DMS153 (cell line): ENCODE measurements around the gene AK1.
A peak's percentile ranks its signal among the peaks of the same experiment; 100 is the strongest.

ENCODE experiments used
- DNase-seq: peaks from one replicate; lab custom pipeline; 2025; lab: John Stamatoyannopoulos, UW

AK1 gene

DNA sequence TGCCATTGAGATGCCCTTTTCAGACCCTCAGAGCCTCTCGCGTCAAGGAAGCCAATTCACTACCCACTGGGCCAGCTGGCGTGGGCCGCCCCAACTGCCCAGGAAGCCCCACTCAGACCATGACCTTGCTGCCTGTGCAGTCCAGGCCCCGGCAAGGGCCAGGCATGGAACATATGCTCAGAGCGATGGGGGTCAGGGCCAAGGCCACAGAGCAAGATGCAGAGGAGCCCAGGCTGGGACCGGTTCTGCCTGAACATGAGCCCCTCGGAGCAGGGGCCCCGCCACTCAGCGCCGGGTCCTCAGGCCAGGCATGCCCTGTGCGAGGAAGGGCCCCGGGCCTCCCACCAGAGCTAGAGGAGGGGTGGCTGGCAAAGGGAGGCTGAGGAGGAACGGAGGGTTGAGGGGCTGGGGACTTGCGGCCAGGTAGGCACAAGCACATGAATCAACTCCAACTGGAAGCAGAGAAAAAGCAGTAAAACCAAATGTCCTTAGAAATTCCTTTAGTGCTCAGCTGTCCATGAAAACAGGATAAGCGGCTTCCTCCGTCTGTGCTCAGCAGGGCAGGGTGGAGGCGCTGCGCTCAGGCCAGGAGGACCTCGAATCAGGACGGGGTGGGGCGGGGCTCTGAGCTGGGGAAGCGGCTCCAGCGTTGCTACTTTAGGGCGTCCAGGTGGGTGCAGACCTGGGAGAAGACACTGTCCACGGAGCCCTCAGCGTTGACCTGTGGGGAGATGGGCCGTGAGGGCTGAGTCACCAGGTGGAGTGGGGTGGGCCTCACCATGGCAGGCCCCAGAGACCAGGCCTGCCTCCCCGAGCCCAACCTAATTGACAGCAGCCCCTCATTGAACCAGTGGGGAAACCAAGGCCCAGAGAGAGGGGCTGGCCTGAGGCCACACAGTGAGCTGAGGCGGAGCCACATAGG, 9.9 kb downstream of the AK1 start:
- DNase-seq = no peak

DNA sequence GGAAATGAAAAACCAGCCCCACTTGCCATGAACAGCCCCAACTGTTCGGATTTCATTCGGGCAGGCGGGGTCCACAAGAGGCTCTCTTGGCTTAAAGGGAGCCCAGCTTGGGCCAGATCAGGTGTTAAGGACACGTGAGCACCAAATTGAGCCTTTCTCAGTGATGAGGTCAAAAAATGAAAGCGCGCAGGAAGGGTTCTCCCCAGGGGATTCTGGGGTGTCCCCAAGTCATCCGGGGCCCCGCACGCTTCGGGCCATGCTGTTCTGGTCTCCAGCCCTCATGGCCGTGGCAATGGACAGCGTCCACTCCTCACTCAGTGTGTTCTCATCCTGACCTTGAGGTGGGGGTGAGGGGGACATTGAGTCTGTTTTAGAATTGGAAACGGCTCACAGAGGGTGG, 10.9 kb downstream of the AK1 start:
- DNase-seq = no peak

DNA sequence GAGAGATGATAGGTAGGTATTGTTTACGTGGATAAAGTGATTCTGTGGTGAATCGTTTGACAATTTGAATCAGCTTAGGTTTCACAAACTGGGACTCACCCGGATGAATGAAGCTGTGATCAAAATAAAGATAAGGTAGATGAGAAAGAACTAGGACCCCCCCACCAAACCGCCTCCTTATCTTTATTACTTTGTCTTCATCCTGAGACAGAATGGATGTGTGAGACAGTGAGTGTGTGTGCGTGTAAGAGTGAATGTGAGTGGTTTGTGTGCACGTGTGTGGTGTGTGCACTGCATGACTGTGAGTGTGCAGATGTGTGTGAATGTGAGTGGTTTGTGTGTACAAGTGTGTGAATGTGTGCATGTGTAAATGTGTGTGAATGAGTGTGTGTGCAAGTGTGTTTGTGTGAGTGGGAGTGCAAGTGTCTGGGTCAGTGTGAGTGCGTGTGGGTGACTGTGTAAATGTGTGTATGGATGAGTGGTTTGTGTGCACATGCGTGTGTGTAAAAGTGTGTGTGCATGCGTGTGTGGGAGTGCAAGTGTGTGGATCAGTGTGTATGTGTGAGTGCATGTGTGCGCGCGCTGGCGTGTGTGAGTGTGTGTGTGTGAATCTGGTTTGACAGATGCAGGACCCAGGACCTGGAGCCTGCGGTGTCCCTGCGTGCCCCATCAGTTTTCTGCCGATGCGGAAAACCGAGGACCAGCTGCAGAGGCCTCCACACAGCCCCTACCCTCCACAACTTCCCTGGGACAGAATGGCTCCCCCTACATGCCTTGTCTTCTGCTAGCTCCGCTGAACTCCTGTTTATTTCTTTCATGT, 11.6 kb downstream of the AK1 start:
- no peak for DNase-seq

DNA sequence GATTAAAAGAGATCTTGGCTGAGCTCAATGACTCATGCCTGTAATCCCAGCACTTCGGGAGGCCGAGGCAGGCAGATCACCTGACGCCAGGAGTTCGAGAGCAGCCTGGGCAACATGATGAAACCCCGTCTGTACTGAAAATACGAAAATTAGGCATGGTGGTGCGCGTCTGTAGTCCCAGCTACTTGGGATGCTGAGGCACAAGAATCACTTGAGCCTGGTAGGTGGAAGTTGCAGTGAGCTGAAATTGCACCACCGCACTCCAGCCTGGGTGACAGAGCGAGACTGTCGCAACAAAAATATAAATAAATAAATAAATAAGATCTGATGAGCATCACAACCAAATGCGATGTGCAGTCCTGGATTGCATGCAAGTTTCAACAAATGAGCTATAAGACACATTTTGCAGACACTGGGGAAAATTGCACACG, 14.3 kb downstream of the AK1 start:
- no peak for DNase-seq

DNA sequence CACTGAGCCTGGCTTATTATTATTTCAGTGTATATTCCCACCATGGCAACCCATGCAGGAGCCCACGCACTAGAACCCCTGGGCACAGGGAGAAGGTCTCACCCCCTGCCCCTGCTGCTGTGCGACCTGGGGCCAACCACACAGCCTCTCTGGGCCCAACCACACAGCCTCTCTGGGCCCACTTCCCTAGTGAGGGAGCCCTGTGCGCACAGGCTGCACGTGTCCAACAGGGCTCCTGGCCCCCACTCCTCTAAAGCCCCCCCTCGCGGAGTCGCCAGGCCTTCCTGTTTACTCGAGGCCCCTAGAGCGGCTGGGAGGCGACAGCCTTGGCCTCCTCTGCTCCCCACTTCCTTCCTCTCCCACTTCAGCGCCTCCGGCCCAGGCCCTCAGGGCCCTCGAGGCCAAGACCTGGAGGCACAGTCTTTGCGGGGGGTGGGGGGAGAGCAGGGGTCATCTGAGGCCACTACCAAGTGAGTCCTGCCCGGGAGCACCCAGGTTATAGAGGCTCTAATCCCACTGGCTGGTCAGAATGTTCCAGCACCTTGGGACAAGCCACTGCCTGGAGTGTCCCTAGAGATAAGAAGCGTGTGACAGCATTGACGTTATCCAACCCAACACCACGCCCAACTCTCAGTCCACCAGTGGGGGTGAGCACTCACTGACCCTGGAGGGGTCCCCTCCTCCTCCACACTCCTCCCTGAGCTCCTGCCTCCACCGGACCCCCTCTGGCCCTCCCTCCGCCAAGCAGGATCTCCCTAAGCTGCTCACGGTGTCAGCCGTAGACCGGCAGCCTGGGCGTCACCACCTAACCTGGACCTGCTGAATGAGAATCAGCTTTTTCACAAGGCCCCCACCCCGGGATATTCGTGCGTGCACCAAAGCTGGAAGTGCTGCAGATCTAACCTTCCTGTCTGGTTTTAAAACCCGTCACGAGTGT, 15.1 kb downstream of the AK1 start:
- DNase-seq = no peak

DNA sequence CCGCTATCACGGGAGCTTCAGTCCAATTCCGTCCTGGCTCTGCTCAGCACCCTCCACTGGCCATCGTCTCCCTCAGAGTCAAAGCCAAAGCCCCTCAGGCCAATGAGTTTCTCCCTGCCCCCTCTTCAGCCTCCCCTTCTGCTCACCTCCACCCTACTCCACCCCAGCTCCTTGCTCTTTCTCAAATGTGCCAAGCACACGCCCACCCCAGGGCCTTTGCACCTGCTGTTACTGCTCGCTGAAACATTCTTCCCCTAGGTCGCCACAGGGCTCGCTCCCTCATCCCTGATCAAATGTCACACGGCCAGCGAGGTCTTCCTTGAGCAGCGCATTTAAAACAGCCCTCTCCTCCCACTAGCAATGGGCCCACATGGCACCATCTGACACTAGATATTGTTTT, 16.7 kb downstream of the AK1 start:
- no peak for DNase-seq

DNA sequence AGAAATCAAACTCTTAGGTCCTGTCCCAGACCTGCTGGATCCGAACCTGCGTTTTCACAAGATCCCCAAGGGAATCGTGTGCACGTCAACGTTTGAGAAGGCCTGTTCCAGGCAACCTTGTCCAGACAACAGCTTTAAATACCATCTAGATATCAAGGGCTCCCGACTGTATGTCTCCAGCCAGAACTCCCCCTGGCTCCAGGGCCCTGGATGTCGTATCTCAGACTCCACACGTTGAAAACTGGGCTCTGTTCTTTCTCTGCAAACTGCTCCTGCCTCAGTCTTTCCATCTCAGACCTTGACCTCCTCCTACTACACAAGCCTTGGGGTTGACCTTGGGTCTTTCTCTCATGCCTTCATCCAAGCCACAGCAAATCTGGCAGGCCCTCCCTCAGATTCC, 17.2 kb downstream of the AK1 start:
- no peak for DNase-seq

DNA sequence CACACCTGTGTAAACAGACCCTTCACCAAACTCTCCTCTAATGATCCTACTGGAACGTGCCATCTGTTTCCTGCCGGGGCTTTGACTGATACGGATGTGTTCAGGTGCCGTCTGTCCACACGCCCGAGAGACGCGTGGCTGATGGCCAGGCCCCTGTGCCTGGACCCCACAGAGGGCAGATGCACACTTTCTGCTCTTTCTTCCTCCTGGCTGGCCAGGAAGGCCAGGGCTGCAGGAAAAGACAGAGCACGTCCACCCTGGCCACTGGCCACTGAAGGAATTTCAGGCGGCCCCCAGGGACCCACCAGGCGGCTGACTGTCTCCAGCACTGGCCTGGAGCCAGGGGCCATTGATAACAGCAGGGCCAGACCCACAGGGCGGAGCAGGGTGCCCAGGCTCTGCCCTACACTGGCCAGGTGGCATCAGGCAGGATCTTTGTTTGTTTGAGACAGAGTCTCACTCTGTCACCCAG, 19.4 kb downstream of the AK1 start:
- DNase-seq = peak; percentile 60

DNA sequence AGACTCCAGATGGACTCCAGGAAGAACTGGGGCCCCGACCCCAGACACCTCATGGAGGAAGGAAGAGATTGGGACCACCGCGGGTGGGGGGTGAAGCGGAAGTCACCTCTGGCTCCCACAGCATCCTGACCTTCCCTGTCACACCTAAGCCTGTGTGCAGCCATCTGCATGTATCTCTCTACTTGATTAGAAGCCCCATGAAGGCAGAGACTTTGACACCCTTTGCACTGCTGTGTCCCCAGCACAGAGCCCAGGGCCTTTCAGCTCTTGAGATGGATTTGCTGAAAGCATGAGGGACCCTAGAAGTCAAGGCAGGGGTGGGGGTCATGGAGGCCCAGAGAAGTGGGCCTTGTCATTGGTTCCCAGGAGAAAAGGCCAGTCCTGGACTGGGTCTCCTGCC, 20.2 kb downstream of the AK1 start:
- no peak for DNase-seq

DNA sequence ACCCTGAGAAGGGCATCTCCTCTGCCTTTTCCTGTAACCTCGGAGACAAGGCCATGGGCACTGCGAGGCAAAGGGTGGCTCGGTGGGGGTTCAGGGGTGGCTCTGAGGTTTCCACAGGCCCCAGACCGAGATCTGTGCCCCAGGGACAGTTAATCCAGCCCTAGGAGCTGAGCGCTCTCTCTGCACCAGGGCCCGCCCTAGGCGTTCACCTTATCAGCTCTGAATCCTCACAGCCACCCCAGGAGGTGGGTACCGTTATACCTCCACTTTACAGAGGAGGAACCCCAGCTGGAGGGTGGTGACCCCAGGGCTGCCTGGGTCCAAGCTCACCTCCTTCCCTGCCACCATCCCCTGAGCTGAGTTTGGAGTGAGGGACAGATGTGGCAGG, 20.8 kb downstream of the AK1 start:
- DNase-seq = no peak

DNA sequence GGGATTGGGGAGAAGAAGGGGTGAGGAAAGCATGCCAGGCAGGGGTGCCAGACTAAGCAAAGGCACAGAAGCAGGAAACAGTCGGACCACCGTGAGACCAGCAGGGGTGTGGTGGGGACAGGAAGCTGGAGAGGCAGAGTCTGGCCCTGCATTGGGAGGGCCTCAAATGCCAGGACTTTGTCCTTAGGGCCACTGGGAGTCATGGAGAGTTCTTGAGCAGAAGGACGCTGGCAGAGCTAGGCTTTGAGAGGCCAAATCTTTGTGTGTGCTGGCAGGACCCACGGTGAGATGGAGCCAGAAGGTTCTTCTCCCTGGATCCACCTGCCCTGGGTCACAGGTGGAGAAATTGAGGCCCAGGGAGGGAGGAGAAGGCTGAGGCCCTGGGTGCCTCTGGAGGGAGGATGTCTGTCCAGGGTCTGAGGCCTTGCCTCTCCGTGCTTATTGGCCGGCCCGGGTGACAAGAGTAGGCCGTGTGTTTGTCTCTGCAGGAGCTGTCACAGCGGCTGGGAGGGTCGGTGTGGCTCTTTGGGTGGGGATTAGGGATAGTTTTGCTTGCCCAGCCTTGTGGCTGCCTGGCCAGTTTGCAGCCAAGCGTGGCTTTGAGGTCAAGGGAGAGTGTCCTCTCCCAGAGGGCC, 21.3 kb downstream of the AK1 start:
- DNase-seq = no peak

DNA sequence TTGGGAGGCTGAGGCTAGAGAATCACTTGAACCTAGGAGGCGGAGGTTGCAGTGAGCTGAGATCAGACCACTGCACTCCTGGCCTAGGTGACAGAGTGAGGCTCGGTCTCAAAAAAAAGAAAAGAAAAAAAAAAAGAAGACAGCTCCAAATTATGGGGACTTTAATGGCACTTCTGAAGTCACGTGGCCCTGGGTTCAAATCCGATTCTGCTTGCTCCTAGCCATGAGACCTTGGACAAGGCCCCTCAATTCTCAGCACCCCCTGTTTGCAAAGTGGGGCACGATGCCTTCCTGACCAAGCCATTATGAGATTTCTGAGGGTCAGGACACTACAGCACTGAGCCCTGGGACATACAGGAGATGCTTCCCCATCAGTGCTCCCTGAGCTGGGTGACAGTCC, 22.0 kb downstream of the AK1 start:
- no peak for DNase-seq

DNA sequence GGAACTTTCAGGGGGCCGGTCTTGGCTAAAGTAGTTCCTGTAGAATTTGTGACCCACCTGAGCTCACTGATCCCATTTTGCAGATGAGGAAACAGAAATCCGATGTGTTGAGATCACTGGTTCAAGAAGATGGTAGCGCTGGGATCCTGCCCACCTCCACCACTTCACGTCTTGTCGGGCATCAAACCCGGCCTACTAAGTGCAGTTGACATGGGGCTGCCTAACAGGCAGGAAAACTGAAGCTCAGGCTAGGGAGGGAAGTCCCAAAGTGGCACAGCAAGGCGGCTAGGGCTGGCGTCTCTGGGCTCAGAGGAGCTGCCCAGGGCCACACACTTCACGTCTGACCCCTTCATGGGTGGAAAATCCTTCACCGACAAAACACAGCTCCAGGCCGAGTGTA, 22.5 kb downstream of the AK1 start:
- no peak for DNase-seq

DNA sequence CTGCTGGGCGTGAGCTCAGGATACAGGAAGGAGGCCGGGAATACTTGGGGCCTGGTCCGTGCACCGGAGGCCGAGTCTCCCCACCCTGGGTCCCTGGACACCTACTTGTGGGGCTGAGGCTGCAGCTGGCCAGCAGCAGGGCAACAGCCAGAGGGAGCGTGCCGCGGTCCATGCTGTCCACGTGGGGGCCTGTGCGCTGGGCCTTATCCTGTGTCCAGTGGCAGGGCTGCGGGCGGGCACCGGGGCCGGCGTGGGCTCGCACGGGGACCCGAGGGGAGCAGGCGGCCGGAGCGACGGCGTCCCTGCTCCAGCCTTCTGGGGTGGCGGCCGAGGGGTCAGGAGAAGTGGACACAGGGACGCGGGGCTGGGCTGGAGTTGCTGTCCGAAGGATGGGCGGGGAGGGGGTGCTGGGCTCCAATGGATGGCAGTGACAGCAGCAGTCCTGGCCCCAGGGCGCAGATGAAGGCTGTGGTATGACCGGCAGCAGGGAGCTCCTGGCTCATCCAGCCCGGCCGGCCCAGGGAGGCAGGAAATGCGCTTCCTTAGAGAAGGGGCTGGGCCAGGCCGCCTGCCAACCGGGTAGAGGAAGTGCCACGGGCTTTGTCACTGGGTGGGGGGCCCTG, 23.2 kb downstream of the AK1 start, which contains the start of gene ENG:
TSS of gene ENG (minus strand) at position 475 of the 623 bp plus-strand sequence. CDS start at position 172, 303 bp downstream.
- DNase-seq = peak; percentile 26

DNA sequence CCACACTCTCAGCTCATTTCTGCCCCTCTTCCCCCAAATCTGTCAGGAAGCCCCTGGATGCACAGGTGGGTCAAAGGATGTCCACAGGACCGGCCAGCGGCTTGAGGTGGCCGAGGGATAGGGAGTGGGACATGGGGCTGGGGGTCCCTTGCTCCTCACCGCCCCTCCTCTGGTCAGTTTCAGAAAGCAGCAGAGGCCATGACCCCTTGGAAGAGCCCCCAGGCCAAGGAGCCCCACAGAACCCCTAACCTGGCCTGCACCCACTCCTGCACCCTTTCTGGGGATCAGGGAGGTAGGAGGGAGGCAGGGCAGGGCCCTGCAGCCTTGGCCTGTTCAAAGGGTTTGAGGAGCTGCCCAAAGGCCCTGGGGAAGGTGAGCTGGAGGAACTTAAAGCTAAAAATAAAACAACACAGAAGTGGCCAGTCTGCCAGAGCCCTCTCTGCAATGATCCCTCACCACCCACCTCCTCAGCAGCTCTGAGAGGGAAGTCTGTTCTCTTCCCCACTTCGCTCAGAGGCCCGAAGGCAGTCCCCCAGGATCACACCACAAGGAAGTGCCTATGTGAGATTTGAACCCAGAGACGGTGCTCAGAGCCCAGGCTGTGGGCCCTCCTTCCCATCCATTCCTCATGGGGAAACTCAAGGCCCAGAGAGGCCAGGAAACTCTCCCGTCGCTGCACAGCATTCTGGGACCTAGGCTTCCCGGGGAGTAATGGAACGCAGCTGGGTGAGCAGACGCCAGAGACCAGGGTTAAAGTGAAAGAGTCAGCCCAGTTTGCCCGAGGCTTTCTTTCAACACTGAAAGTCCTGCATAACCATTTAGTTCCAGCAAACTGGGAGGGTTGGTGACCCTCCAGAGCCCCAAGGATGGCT, 23.9 kb downstream of the AK1 start:
- no peak for DNase-seq

DNA sequence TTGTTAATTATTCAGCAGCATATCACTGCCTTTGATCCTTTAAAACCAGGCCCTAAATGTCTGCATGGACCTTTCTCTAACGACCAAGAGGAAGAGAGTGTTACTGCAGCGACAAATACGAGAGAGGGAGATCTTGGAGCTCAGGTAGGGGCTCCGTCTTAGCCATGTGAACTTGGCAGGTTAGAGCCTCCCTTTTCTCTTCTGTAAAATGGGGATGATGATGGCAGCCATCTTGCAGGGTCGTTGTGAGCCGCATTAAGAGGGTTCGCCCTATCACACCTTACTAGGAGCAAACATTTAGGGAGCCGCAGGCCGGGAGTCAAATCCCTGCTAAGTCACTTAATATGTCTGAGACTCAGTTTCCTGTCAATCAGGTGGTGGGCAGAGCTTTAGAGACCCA, 24.6 kb downstream of the AK1 start:
- no peak for DNase-seq

DNA sequence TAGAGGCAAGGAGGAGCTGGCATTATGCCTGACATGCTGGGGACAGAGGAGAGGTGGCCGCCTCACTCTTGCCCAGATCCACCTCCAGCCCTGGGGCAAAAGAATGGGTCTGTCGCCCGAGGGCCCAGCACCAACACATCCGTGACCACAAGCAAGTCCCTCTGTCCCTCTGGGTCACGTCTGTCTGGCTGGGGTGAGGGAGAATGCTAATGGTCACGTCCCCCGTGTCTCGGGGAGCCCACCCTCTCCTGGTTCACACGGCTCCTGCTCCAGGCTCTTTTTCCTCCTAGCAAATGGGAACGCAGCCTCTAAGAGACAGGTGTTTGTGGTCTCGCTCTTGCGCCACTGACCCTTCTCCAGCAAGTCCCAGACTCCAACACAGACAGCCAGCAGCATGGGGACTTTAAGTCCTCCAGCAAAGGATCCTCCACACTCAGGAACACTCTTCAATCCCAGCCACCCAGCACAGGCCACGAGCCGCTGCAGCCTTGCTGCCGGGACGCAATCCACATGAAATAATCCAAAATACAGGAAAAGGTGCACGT, 27.1 kb downstream of the AK1 start:
- DNase-seq = no peak

DNA sequence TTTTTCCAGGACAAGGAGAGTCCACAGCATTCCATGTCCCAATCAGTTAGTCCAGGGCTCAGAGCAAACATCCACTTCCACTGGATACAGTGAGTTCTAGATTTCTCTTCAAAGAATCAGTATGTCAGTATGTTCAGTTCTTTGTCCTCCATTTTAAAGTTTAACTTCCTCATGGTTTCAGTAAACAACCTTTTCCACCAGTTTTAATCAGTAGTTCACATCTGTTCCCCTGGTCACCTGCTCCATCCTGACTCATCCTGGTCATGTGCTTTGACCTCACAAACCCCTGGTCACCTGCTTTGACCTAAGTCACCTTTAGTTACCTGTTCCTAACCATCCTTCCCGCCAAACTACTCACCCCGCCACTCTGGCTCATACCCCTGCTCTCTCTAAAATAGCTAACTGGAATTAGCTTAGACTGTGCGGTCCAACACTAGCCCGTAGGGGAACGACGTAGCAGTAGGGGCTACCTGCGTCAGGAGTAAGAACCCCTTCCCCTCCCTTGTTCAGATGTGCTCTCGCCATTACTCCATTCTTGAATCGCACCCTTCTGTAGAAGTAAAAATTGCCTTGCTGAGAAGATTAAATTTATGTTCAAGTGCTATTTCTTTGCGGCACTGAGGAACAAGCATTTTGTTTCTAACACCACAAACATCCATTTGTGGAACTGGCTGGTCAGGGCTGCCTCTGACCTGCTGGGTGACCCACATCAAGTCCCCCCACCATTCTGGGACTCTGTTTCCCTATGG, 28.5 kb downstream of the AK1 start:
- DNase-seq = no peak
